Endothelial cell of coronary artery (primary cell): ENCODE results near the gene TNFRSF17. TPM values are rescaled to one million over a fixed set of nuclear protein-coding genes. Genes with fewer than 3 reads are reported as not detected.

ENCODE experiments used
- total RNA-seq: library from RNA; depleted of rRNA; stranded (reverse); fragments of >200 nt; gene quantifications from 2 replicates; pipeline ENCODE4 v1.2.3, GENCODE V29; 2014

The TNFRSF17 gene
- not detected in 2 replicates for total RNA-seq

DNA sequence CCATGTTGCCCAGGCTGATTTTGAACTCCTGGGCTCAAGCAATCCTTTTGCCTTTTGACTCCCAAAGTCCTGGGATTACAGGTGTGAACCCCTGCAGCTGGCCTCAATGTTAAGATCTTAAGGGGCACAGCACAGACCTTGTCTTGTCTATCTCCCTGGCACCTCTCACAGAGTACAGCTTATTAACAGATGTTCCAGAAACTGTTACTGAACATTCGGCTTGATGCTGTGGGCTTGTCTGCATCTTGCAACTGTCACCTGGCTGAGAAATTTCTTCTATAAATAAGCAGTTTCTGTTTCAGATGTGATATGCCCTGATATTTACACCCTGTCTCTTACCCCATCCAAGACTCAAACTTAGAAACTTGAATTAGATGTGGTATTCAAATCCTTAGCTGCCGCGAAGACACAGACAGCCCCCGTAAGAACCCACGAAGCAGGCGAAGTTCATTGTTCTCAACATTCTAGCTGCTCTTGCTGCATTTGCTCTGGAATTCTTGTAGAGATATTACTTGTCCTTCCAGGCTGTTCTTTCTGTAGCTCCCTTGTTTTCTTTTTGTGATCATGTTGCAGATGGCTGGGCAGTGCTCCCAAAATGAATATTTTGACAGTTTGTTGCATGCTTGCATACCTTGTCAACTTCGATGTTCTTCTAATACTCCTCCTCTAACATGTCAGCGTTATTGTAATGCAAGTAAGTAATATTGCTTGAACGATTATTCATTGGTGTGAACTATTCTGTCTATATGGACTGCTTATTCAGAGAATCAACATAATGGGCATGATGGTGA, at the start of gene TNFRSF17:
TSS of gene TNFRSF17 (plus strand) at position 450 of the 791 bp plus-strand sequence. CDS start at position 565, 115 bp downstream.

GRCh38 chr16:11915644-11916523, 49.1 kb upstream of the TNFRSF17 start, which contains the start of gene GSPT1:
GSPT1 (minus strand) TSS chr16:11915956; CDS start chr16:11915720, 236 bp downstream.

GRCh38 chr16:11941945-11942344, 23.1 kb upstream of the TNFRSF17 start, which contains the start of gene NPIPB2:
NPIPB2 (minus strand) TSS chr16:11942045; CDS start chr16:11942045, 0 bp downstream.

Other genes with a start within 250 kb of the TNFRSF17 start
- gene TXNDC11, start 222.4 kb upstream of the TNFRSF17 start, total RNA-seq: 24.6 and 25.1 TPM in 2 replicates
- gene ZC3H7A, start 168.0 kb upstream of the TNFRSF17 start, total RNA-seq: 29.4 and 53.4 TPM in 2 replicates
- 57.4 and 65.3 TPM in 2 replicates for gene RSL1D1, start 113.7 kb upstream of the TNFRSF17 start, total RNA-seq
- gene GSPT1, start 49.3 kb upstream of the TNFRSF17 start, total RNA-seq: 58.0 and 79.6 TPM in 2 replicates
- 1.3 and 4.0 TPM in 2 replicates for gene NPIPB2, start 23.2 kb upstream of the TNFRSF17 start, total RNA-seq
- gene SNX29, start 11.5 kb downstream of the TNFRSF17 start, total RNA-seq: 8.3 and 9.7 TPM in 2 replicates